ENCODE results near the gene MDFIC2.
"Not testable (repeated sequence)": the region's sequence is repeated elsewhere in the genome, so short reads cannot be mapped to it uniquely, and the experiment has no call there.

MDFIC2 gene

DNA sequence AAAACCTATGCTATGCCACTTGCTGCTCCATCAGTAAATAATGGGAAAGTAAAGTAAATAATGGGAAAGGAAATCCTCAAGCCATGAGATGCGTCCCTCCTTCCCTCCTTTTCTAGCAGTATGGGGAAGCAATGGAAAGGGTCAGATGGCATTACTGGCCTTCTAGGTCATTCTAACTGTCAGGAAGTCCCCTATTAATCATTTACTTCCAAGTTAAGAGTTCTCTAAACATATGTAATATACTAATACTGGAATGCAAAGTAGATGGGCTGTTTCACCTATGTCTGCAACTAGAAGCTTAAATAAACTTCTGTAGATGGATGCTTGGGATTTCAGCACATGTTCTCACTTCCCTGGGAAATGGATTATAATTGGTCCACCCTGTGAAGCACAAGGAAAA is 55.9 kb downstream of the MDFIC2 start:
- DNase-seq (ENCODE audit: low read depth) = no peak

DNA sequence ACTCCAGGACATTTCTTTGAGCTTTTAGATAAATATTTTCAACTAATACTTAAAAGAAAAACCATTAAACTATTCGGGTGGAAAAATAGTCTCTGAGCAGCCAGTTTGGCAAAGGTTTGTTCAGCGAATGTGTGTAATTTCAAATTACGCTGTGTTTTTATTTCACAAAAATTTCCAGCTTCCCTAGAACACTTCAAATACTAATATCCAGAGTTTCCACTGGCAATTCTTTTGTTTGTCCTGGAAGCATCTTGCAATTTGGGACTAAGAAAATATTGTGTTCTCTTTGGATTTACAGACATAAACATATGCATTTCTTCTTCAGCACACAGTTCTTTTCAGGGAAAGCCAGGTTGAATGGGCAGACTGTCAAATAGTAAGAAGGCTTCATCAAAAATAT is 61.9 kb downstream of the MDFIC2 start:
- DNase-seq (ENCODE audit: low read depth) = no peak

DNA sequence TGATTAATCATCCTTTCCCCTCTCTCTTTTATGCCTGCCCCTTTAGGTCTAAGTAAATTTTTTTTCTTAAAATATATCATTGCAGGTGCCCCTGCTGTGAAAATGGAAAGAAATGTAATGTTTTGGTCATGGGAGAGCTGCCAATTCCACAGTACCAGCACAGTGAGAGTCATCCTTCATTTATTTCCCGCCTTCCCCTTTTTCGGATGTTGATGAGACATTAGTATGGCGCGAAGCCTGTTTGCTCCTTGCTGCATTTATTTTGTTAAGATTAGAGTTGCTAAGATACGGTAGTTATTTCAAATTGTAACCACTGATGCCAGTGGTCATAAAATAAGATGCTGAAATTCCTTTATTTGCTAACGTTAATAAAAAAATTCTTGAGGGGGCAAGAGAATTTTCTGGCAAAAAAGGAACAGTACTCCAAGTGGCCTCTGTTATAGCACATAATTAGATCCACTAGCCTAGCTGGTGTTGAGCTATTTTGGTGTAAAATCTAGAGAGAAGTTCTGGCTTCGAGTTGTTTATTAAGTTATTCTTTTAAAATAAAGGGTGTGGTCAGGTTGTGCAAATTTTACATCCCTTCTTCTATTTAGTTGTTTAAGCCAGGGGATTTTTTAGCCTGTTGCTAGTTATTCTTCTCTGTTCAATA is 62.8 kb downstream of the MDFIC2 start:
- DNase-seq (ENCODE audit: low read depth) = no peak

DNA sequence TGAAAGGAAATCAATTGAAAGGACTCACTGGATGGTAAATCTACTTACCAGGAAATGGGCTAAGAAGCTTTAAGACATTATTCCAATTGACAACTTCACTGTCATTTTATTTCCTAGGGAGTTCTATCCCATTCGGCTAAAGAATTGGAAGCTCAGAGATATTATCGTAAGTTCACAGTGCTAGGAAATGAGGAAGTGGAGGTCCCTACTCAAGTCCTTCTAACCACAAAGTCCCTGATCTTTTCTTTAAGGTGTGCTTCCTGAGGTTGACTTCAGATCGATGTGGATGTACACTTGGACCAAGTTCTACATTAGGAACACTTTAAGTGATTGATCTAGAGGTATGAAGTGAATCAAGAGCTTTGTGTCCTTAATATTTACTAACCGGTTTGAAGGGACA is 63.6 kb downstream of the MDFIC2 start:
- no peak for DNase-seq (ENCODE audit: low read depth)

DNA sequence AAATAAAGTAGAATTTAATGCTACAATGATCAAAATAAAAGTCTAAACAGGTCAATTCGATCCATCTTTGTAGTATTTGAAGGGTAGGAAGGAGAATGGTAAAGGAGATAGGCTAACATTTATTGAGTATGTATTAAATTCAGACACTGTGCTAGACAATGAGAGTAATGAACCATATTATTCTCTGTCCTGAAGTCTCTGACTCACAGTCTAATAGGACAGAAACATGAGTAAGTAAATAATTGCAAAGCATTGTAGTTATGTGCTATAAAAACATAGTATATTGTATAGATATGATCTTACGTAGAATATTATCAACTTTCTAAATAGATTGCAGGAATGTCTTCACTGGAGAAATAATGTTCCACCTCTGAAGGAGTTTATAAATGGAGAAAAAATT is 64.5 kb downstream of the MDFIC2 start:
- DNase-seq (ENCODE audit: low read depth) = no peak

DNA sequence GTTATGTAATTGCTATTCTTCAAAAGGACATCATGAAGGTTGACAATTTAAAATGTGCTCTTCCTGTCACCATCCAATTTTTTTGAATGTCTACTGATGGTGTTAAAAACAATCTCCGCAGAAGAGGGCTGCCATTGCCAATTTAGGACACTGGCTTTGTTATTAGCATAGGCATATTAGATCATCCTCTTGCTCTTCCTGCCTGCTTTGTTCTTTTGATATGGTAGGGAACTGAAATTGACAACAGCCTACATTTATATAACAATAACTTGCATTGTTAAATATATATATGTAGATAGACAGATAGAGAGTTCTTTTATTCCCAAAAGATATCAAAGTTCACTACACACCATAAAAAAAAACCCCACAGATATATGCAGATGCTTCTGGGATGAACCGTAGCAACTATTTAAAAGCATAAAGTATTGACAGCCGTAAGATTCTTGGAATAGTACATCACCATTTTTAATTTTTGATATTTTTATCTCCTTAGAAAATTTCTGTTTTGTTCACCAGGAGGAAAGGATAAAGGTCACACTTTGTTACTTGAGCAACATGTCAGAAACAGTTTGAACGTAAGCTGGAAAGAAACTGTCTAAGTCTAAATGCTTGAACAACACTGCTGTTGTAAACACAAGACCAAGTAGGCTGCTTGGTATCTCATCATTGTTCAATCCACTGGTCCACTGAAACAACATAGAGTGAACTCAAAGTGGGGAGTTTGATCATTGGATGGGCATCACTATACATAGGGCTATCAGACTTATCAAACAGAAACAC is 66.5 kb downstream of the MDFIC2 start:
- no peak for DNase-seq (ENCODE audit: low read depth)

DNA sequence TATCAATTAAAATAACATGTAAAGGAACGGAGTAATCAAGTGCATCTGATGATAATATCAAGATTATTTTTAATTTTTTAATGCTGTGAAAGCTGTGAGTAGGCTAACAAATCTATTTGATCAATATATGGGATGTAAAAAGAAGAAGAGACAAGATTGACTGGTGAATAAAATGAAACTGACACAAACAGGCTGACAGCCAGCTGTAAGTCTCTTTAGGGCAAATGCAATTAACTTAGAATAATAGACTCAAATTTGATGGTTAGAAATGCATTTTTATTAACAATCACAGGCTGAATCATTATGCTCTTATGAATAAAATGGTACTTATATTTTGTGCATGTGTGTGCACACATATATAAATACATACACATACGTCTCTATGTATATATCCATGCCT is 68.0 kb downstream of the MDFIC2 start:
- no peak for DNase-seq (ENCODE audit: low read depth)

DNA sequence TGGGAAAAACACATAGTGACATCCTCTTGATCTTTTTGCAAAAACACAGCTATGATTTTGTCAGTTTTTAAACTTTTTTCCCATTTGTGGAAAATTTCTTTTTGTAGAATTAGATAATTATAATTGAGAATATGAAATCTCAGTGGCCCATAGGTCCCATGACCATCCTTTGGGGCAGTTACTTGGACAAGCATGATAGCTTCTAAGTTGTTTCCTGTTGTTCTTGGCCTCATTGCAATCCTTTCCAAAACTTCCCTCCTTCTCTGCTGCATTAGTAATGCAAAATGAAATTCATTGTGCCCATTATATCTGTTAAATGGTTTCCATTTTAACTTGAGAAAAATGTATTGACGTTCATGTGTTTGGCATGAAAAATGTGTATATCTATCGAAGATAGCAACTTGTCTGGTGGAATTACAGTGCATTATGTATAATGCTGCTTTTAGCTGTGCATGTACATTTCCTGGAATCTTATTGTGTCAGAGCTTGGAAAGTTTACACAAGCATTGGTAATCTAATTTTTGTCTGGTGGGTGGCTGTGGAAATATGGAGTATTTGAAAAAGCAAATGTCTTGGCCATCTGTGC is 70.0 kb downstream of the MDFIC2 start:
- DNase-seq (ENCODE audit: low read depth) = no peak

DNA sequence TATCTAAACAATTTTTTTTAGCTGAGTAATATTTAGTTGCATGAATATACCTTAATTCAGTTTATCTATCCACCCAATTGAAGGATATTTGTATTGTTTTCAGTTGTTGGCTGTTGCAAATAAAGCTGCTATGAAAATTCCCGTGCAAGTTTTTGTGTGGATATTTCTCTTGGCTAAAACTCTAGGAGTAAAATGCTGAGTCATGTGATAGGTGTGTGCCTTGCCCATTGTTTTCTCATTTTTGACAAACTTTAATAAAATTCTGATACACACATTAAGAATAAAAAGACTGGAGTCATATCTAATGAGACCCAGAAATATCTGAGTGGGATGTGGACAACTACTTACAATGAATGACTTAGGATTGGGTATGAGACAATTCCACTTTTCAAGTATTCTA is 78.6 kb downstream of the MDFIC2 start:
- no peak for DNase-seq (ENCODE audit: low read depth)

DNA sequence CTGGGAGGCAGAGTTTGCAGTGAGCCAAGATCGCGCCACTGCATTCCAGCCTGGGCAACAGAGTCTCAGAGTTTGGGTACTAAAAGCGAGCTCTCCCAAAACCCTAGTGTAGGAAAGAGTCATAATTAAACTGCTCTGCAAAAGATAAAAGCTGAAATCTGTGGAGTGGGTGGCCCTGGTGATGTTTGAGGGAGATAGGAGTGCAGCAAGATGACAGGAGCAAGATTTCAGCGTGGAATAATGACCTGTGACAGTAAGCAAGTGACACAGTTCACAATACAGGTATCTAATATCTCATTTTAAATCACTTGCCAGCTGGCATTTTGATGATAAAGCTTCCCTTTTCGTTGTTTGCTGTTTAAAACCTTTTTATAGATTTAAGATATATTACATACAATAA is 79.3 kb downstream of the MDFIC2 start:
- DNase-seq (ENCODE audit: low read depth) = no peak

DNA sequence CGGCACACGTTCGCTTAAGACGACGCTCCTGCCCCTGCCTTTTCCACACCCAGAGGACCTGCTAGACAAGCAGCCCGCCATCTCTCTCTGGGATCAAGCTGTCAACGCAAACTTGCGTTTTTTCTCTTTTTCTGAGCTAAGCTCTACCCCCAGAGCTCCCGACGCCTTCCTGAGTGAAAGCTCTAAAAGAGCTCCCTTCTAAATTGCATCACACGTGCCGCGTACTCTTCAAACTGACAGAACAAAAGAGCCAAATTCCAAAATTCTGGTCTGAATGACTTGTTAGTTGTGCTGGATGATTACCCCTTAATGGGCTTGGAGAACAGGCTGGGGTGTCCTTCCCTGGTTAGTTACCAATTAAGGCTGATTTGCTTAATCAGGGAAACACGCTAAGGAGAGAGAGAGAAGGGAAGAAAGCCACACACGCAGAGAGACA is 81.2 kb downstream of the MDFIC2 start:
- no peak for DNase-seq (ENCODE audit: low read depth)

DNA sequence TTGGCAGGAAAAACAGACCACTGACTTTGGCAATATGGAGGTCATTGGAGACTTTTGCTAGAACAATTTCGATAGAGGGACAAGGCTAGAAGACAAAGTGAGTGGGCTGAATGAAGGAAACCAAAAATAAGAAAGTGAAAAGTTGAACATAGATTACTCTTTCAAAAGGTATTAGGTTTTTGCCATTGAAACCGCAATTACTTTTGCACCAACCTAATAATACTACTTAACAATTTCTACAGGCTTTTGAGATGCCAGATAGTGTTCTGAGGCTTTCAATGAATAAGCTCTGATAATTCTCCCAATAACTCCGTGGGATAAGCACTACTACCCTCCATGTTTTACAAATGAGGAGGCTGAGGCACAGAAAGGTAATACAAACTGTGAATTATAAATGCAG is 85.0 kb downstream of the MDFIC2 start:
- DNase-seq (ENCODE audit: low read depth) = no peak

DNA sequence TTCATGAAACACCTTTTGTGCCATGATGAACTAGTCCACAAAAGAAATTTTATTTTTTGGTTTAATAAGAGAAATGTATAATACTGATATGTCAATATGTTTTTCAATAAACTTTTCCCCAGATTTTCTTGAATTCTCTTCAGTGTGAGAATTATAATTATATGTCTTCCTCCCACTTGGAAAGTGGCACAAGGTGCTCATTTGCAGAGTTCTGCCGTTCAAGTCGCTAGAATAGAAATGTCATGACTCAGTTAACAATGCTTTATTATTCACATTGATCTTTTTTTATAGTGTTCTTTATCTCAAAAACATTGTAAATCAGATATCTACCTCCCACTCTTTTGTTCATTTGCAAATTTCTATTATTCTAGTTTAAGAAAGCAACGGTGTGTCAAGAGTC is 87.3 kb downstream of the MDFIC2 start:
- no peak for DNase-seq (ENCODE audit: low read depth)

DNA sequence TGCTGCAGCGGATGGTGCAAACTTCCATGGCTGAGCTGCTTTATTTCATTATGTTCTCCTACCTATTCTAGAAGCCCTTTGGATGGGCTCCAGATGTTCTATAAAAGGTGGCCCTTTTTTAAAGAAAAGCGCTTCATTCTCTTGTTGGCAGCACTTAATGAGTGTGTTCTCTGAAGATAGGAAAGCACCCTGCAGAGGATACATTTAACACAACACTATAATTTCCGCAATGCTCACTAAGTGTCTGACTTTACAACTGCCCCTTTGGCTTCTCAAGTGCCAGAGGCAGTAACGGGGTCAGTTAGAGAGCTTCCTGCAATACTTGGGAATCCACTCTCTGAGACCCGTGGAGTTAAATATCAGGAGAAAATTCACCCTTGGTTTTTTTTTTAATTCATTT is 88.1 kb downstream of the MDFIC2 start:
- DNase-seq (ENCODE audit: low read depth) = no peak

DNA sequence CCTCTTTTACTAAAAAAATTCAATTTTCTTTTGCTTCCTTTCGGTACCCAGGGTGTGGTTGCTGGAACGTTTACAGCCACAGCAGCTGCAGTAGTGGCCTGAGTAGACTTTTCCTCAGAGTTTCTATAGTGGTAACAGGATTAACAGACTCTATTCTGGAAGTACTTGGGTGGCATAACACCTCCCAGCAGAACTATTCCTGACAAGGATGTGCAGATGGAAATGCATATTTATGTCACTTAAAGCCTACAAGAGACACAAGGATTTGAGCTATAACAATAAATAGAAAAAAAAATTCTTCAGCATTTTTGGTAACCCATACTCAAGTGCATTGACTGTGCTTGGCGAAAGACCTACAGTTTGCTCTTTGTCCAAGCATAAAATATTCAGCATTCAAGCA is 94.0 kb downstream of the MDFIC2 start:
- DNase-seq (ENCODE audit: low read depth) = no peak

DNA sequence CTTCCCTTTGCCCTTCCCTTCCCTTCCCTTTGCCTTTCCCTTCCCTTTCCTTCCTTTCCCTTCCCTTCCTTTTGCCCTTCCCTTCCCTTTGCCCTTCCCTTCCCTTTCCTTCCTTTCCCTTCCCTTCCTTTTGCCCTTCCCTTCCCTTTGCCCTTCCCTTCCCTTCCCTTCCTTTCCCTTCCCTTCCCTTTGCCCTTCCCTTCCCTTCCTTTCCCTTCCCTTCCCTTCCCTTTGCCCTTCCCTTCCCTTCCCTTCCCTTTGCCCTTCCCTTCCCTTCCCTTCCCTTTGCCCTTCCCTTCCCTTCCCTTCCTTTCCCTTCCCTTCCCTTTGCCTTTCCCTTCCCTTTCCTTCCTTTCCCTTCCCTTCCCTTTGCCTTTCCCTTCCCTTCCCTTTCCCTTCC is 101.2 kb downstream of the MDFIC2 start:
- DNase-seq (ENCODE audit: low read depth) = not testable (repeated sequence)

DNA sequence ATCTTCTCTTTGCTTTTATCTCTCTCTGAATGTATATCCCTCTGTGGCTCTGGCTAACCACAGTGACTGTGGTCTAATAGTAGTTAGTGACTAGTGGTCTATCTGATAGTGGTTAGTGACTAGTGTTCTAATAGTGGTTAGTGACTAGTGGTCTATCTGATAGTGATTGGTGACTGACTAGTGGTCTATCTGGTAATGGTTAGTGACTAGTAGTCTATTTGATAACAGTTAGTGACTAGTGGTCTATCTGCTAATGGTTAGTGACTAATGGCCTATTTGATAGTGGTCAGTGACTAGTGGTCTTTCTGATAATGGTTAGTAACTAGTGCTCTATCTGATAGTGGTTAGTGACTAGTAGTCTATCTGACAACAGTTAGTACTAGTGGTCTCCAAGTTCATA is 110.5 kb downstream of the MDFIC2 start:
- DNase-seq (ENCODE audit: low read depth) = no peak

DNA sequence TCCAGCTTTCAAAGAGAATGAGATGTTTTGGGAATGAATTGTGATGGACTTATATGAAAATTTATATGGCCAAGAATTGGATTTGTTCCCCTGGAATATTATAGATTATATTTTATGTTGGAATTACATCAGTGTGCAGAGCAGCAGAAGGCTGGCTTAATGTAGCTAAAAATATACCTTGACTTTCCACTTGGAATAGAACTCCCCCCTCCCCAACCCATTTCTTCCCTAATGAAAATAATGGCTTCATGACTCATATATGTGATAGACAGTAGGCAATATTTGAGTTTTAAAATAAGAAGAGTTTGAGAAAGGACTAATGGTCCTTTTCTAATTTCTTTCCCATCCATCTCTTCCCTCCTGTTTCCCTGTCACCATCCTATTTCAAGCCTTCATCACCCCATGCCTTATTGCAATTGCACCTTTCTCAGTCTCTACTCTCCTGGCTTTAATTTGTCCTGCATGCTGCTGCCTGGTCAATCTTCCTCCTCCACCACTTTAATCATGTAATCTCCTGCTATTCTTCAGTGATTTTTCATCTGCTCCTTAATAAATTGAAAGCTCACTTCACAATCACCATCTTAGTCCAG is 122.5 kb downstream of the MDFIC2 start:
- DNase-seq (ENCODE audit: low read depth) = no peak

DNA sequence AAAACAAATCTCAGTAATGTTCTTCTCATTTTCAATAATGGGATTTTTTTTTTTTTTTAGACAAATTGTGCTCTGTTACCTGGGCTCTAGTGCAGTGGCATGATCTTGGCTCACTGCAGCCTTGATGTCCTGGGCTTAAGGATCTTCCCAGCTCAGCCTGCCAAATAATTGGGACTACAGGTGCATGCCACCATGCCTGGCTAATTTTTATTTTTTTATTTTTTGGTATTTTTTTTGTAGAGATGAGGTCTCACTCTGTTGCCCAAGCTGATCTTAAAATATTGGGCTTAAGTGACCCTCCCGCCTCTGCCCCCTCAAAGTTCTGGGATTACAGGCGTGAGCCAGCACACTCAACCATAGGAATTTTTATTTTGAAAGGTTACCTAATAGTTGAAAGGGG is 126.2 kb downstream of the MDFIC2 start:
- no peak for DNase-seq (ENCODE audit: low read depth)

DNA sequence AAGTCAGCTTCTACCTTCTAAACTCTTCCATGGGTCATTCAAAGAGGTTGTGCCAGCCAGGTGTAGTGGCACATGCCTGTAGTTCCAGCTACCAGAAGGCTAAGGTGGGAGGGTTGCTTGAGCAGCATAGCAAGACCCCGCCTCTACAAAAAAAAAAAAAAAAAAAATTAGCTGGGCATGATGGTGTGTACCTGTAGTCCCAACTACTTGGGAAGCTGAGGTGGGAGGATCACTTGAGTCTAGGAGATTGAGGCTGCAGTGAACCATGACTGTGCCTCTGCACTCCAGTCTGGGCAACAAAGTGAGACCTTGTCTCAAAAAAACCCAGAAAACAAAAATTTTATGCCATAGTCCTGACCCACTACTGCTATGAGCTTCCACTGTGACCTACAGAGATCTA is 126.8 kb downstream of the MDFIC2 start:
- no peak for DNase-seq (ENCODE audit: low read depth)

DNA sequence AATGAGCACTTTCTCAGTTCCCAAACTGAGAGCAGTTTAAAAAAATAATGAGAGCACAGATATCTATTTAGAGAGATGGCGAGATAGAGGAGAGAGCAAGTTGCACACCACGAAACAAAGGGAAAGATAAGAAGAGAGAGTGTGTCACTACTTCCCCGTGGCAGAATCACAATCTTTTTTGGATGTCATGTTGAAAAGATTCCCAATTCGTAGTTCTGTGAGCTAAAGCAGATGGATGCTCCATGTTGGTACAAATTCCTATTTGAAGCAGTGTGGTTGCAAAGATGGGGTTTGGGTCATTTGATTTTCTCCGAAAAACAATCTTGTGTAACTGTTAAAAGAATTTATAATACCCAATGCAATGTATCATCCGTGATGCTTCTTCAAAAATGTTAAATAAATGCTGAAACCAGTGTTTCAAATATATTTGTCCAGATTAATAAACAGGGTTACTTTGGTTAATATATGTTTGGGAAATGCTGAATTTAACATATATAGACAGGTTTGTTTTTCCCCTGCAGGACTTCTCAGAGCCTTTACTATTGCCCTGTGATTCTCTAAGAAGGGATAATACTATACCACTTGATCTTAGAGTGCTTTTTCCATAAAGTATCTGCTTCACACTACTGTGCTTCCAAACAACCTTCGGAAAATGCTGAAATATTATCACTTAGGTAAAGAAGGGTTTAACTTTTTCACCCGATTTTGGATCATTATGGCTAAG is 128.5 kb downstream of the MDFIC2 start:
- no peak for DNase-seq (ENCODE audit: low read depth)

DNA sequence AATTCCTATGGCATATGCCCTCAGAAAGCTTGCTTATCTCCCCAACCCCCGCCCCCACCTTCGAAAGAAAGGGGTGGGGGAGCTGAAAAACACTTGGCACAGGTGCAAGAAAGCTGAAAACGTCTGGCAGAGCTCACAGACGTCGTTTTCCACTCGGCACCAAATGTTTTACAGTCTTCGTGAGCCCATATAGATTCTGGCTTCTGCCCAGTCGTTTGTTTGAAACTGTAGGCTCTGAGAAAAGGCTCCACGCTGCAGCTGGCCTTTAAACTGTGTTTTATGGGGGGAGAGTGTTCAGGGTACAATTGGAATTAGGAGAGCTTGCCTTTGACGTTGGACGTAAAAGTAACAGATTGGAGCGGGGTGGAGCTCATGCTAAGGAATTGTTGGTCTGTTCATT is 130.3 kb downstream of the MDFIC2 start:
- no peak for DNase-seq (ENCODE audit: low read depth)

DNA sequence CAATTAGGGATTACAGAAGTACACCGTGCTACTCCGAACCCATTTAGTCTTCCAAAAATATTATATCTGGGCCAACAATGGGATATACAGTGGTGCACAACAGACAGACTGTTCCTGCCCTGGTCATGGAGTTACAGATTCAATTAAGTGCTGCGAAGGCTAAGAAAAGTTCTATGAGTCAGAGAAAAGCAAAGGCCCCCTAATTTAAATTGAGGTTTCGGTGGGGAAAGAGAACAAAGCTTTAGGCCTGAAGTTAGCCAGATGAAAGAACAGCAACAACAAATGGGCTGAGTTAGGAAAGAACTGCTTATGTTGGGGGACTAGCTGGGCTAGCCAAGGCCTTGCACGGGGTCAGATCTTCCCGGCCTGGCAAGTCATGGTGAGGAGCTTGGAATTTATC is 131.8 kb downstream of the MDFIC2 start:
- no peak for DNase-seq (ENCODE audit: low read depth)

All from stimulated activated CD4-positive, alpha-beta T cell treated with anti-CD3 and anti-CD28 coated beads, Interleukin-2, amount 100 ng/mL, for 4 hours (primary cell).